ENCODE data around the gene TRIP6. TPM values are rescaled to one million over a fixed set of nuclear protein-coding genes. Genes with fewer than 3 reads are reported as not detected.

TRIP6 gene
- total RNA-seq, 1 donor from 2014 or later, result 78.9 TPM

DNA sequence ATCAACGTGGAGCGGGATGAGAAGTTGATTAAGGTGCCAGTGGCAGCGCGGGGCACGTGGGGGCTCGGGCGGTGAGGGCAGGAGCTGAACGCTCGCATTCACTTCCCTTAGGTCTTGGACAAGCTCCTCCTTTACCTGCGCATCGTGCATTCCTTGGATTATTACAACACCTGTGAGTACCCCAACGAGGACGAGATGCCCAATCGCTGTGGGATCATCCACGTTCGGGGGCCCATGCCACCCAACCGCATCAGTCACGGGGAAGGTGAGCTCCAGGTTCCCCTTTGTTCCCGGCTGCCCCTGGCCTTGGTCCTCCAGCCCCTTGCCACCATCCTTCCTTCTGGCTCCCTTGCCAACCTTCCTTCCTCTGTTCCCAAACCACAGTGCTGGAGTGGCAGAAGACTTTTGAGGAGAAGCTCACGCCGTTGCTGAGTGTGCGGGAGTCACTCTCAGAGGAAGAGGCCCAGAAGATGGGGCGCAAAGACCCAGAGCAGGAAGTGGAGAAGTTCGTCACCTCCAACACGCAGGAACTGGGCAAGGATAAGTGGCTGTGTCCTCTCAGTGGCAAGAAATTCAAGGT is 19.8 kb downstream of the TRIP6 start:
- peaks cover 38% of the 10 kb centered on the region for H3K4me1 Mint-ChIP-seq (ENCODE audit: unreplicated experiment)
- peak overlapping the region; percentile 78 for H3K4me3 Mint-ChIP-seq
- no peak for DNase-seq (ENCODE audit: extremely low spot score, unreplicated experiment)
- H3K9me3 Mint-ChIP-seq, result no peaks in the 10 kb centered on the region
- peak overlapping the region; percentile 50 for H3K27ac Mint-ChIP-seq
- no peaks in the 10 kb centered on the region for H3K27me3 Mint-ChIP-seq
- TF ChIP-seq CTCF (conservative IDR thresholded peaks at IDR 0.05), result no peak
- peaks cover 43% of the 10 kb centered on the region for H3K36me3 Mint-ChIP-seq

GRCh38 chr7:100887516-100888290 is 20.5 kb downstream of the TRIP6 start:
- no peak for DNase-seq (ENCODE audit: extremely low spot score, unreplicated experiment)
- Mint-ChIP-seq H3K27me3 (no peaks in the 10 kb centered on the region), H3K27ac (peak overlapping the region; percentile 63), H3K9me3 (no peaks in the 10 kb centered on the region), H3K36me3 (peaks cover 43% of the 10 kb centered on the region), H3K4me3 (peak overlapping the region; percentile 94), H3K4me1 (ENCODE audit: unreplicated experiment) (peaks cover 40% of the 10 kb centered on the region)
- TF ChIP-seq CTCF (conservative IDR thresholded peaks at IDR 0.05), result no peak

- H3K9me3 Mint-ChIP-seq, result no peaks in the 10 kb centered on the region
- peak overlapping the region; percentile 94 for H3K4me3 Mint-ChIP-seq
- DNase-seq (ENCODE audit: extremely low spot score, unreplicated experiment), result no peak
- no peaks in the 10 kb centered on the region for H3K27me3 Mint-ChIP-seq
- H3K27ac Mint-ChIP-seq, result peak overlapping the region; percentile 63
- peaks cover 40% of the 10 kb centered on the region for H3K4me1 Mint-ChIP-seq (ENCODE audit: unreplicated experiment)
- no peak for TF ChIP-seq CTCF (conservative IDR thresholded peaks at IDR 0.05)
- peaks cover 38% of the 10 kb centered on the region for H3K36me3 Mint-ChIP-seq
Measured at GRCh38 chr7:100888291-100888987, 21.3 kb downstream of the TRIP6 start.

DNA sequence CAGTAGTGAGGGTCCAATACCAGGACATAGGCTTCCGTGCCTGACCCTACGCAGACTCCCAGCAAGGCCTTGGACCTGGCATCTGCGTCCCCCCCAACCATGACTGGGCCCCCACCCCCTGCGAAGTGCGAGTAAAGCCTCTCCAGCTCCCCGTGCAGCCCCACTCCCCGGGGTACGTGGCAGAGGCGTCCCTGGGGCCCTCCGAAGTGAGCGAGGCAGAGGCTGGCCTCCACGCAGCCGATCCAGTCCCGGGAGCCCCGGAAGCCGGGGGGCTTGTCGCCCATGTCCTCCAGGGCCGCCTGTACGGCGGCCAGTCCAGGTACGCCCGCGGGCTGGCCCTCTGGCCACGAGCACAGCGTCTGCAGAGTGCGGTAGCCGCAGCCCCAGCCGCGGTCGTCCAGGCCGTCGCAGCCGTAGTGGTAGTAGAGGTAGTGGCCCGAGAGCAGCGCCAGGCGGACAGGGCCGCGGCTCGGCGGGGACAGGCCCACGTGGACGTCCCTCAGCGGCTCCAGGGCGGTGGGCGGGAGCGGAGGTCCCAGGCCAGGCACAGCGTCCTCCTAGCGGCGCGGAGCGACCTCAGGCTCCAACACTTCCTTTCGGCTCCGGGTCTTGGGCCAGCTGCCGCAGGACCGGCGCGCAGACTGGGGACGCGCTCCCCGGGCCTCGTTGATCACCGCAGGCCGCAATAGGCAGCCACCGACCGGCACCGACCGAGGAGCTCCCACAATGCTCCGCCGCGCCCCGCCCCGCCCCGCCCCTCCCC is 22.0 kb downstream of the TRIP6 start, which contains the start of gene UFSP1:
Gene UFSP1, minus strand, starts transcription at position 728 of the 763 bp plus-strand sequence. Its CDS starts 444 bp downstream, at position 284.
- Mint-ChIP-seq H3K4me3 (peak within 1 kb of the TSS; percentile 94), H3K27me3 (no peaks in the 10 kb centered on the region), H3K4me1 (ENCODE audit: unreplicated experiment) (peaks cover 40% of the 10 kb centered on the region), H3K27ac (peak within 1 kb of the TSS; percentile 91), H3K9me3 (no peaks in the 10 kb centered on the region), H3K36me3 (peaks cover 34% of the 10 kb centered on the region)
- no peak for TF ChIP-seq CTCF (conservative IDR thresholded peaks at IDR 0.05)
- DNase-seq (ENCODE audit: extremely low spot score, unreplicated experiment), result no peak

All from type B pancreatic cell (in vitro differentiated cells).